Uterus (tissue), 2 donors: ENCODE results near the gene CAND2.

Source experiments
- CTCF ChIP-seq, 4 experiments: fragments of 200-600 bp in 2 of 4; fragments of 450-650 bp in 2 of 4; sonication (generic) in 2 of 4; IDR thresholded peaks; one replicate each; pipeline ENCODE4 v1.5.1; 2016 to 2019; ENCODE audit warnings: antibody characterized with exemption in 4 of 4, mild to moderate bottlenecking in 2 of 4, moderate library complexity in 1 of 4
- POLR2A ChIP-seq, 2 donors: fragments of 450-650 bp; IDR thresholded peaks; one replicate each; pipeline ENCODE4 v1.6.1; 2016; ENCODE audit warnings: antibody characterized with exemption in 2 of 2, mild to moderate bottlenecking in 1 of 2, moderate library complexity in 1 of 2

GRCh38 chr3:12759097-12759679 lies 37.3 kb upstream of the CAND2 start, which contains the start of gene TMEM40:
- TF ChIP-seq CTCF (IDR thresholded peaks at IDR 0.05) (no peak), POLR2A (IDR thresholded peaks at IDR 0.05) (no peak)
